ES-I3 (cell line): ENCODE data around the gene GPX2.

ENCODE experiments used
- H3K36me3 ChIP-seq: 2 replicates; pipeline ENCODE4 v1.6.1; 2013; ENCODE audit warnings: mild to moderate bottlenecking, low read length, control low read depth, moderate library complexity; ENCODE audit not compliant: insufficient read depth
- H3K4me1 ChIP-seq: 2 replicates; pipeline ENCODE4 v1.6.1; 2013; ENCODE audit warnings: mild to moderate bottlenecking, control low read depth, low read length; ENCODE audit not compliant: insufficient read depth
- H3K9ac ChIP-seq: 2 replicates; pipeline ENCODE4 v1.6.1; 2013; ENCODE audit warnings: low read depth, mild to moderate bottlenecking, low read length, moderate library complexity
- H3K9me3 ChIP-seq: 2 replicates; pipeline ENCODE4 v1.6.1; 2013; ENCODE audit warnings: mild to moderate bottlenecking, low read length, moderate library complexity; ENCODE audit not compliant: control insufficient read depth, insufficient read depth

The GPX2 gene

GRCh38 chr14:64953310-64953654 lies 10.7 kb upstream of the GPX2 start:
- Histone ChIP-seq H3K9me3 (no peaks in the 10 kb centered on the region), H3K9ac (no peak overlapping the region), H3K4me1 (peaks cover 26% of the 10 kb centered on the region), H3K36me3 (no peaks in the 10 kb centered on the region; the same call in 1 of the 2 replicates)

DNA sequence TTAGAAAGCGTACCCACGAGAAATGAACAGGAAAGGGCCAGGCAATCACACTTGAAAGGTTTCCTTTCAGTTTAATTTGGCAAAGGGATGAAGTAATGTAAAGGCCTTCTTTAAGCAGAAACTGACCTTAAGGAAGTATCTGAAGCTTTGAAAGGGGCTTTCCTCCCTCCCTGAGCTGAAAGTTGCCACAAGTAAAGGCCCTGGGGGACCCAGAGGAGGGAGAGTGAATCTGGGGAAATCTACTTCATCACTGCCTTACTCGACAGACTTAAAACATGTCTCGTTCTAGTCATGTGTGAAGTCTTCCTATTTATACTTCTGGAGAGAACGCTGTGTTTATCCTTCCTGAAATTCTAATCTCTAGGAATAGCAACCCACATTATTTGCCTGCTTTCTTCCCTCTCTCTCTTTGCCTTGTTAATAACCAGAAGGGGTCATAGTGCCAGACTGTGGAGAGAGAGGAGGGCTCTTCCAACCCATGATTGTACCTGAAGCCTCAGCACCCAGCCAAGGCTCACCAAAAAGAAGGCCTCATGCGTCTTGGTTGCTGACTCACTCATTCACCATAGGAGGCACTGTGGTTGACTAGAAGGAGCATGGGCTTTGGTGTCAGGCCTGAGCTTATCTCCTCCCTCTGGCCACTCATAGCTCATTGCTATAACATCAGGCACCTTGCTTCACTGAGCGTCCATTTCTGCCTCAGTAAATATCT lies 10.2 kb upstream of the GPX2 start:
- Histone ChIP-seq H3K9me3 (no peaks in the 10 kb centered on the region), H3K4me1 (peaks cover 26% of the 10 kb centered on the region), H3K9ac (no peak overlapping the region), H3K36me3 (no peaks in the 10 kb centered on the region; the same call in 1 of the 2 replicates)

DNA sequence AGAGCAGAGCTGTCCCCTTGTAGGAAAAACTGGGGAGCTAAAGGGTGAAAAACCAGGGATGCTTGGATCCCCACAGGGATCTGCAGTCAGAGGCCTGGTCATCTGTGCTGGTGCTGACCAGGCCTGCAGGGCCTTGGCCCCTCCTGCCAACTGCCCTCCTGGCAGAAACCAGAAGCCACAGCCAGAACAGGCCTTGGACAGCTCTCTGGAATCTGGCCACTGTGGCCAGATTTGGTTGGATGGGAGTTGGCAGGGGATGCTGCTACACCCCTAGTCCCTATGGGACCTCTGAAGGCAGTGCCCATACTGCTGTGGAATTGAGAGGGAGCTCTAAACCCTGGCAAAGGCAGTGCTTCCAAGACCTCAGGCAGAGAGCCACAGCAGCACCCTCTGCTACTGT lies 9.2 kb upstream of the GPX2 start:
- no peaks in the 10 kb centered on the region; the same call in 1 of the 2 replicates for H3K36me3 ChIP-seq
- H3K4me1 ChIP-seq: peaks cover 20% of the 10 kb centered on the region
- H3K9me3 ChIP-seq: no peaks in the 10 kb centered on the region
- no peak overlapping the region for H3K9ac ChIP-seq

GRCh38 chr14:64951291-64951690 lies 8.7 kb upstream of the GPX2 start:
- no peak overlapping the region for H3K9ac ChIP-seq
- peaks cover 16% of the 10 kb centered on the region for H3K4me1 ChIP-seq
- H3K9me3 ChIP-seq: no peaks in the 10 kb centered on the region
- H3K36me3 ChIP-seq: no peaks in the 10 kb centered on the region; the same call in 1 of the 2 replicates

GRCh38 chr14:64950889-64951288 lies 8.3 kb upstream of the GPX2 start:
- Histone ChIP-seq H3K9ac (no peak overlapping the region), H3K4me1 (peaks cover 12% of the 10 kb centered on the region), H3K36me3 (no peaks in the 10 kb centered on the region; the same call in 1 of the 2 replicates), H3K9me3 (no peaks in the 10 kb centered on the region)

GRCh38 chr14:64948612-64949210 lies 6.2 kb upstream of the GPX2 start:
- Histone ChIP-seq H3K4me1 (peaks cover 8% of the 10 kb centered on the region; the same call in 1 of the 2 replicates), H3K36me3 (peaks cover 2% of the 10 kb centered on the region; the same call in 1 of the 2 replicates), H3K9ac (no peak overlapping the region), H3K9me3 (no peaks in the 10 kb centered on the region)

GRCh38 chr14:64947710-64948611 lies 5.4 kb upstream of the GPX2 start:
- peaks cover 7% of the 10 kb centered on the region; the same call in 1 of the 2 replicates for H3K4me1 ChIP-seq
- H3K9ac ChIP-seq: no peak overlapping the region
- no peaks in the 10 kb centered on the region for H3K9me3 ChIP-seq
- peaks cover 2% of the 10 kb centered on the region; the same call in 1 of the 2 replicates for H3K36me3 ChIP-seq

GRCh38 chr14:64946310-64947045 lies 3.9 kb upstream of the GPX2 start:
- peaks cover 2% of the 10 kb centered on the region; the same call in 1 of the 2 replicates for H3K36me3 ChIP-seq
- peaks cover 15% of the 10 kb centered on the region; the same call in 1 of the 2 replicates for H3K4me1 ChIP-seq
- H3K9ac ChIP-seq: no peak overlapping the region
- no peaks in the 10 kb centered on the region for H3K9me3 ChIP-seq

GRCh38 chr14:64945431-64946178 lies 3.1 kb upstream of the GPX2 start:
- H3K36me3 ChIP-seq: peaks cover 2% of the 10 kb centered on the region; the same call in 1 of the 2 replicates
- peaks cover 15% of the 10 kb centered on the region; the same call in 1 of the 2 replicates for H3K4me1 ChIP-seq
- H3K9me3 ChIP-seq: no peaks in the 10 kb centered on the region
- H3K9ac ChIP-seq: no peak overlapping the region

DNA sequence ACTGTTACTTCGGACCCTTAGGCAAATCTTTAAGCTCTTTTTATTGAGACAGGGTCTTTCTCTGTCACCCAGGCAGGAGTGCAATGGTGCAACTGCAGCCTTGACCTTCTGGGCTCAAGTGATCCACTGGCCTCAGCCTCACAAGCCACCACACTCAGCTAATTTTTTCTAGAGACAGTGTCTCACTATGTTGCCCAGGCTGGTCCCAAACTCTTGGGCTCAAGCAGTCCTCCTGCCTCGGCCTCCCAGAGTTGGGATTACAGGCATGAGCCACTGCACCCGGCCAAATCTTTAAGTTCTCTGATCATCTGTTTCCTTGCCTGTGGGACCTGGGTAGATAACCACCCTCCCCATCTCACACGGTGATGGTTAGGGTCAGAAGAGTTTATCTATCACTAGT lies 2.3 kb upstream of the GPX2 start:
- H3K9me3 ChIP-seq: no peaks in the 10 kb centered on the region
- peaks cover 15% of the 10 kb centered on the region; the same call in 1 of the 2 replicates for H3K4me1 ChIP-seq
- no peak overlapping the region for H3K9ac ChIP-seq
- H3K36me3 ChIP-seq: peaks cover 2% of the 10 kb centered on the region; the same call in 1 of the 2 replicates

- Histone ChIP-seq H3K9me3 (no peaks in the 10 kb centered on the region), H3K4me1 (peaks cover 15% of the 10 kb centered on the region; the same call in 1 of the 2 replicates), H3K9ac (no peak overlapping the region), H3K36me3 (peaks cover 2% of the 10 kb centered on the region; the same call in 1 of the 2 replicates)
Observed at GRCh38 chr14:64944041-64944440, 1.5 kb upstream of the GPX2 start.

DNA sequence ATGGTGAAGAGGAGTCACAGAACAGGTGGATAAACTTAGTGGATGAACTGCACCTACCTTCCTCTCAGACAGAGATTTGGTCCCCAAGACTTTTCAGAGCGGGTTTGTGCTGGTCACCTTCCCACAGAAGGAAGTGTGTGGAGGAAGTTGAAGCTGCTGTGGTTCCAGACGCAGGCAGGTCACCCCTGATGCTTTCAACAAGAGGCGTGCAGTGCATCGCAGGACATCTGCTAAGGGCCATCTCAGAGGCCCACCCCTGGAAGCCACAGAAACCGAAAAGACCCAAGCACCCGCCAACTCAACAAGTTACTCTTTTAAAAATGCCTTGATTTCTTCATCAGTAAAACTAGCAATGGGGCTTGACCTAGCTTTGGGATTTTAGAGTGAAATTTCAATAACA lies 1.0 kb upstream of the GPX2 start:
- H3K9ac ChIP-seq: no peak overlapping the region
- peaks cover 2% of the 10 kb centered on the region; the same call in 1 of the 2 replicates for H3K36me3 ChIP-seq
- H3K4me1 ChIP-seq: peaks cover 15% of the 10 kb centered on the region; the same call in 1 of the 2 replicates
- H3K9me3 ChIP-seq: no peaks in the 10 kb centered on the region

GRCh38 chr14:64940336-64940910 lies 2.1 kb downstream of the GPX2 start:
- H3K9ac ChIP-seq: no peak overlapping the region
- H3K9me3 ChIP-seq: no peaks in the 10 kb centered on the region
- H3K4me1 ChIP-seq: peaks cover 15% of the 10 kb centered on the region; the same call in 1 of the 2 replicates
- no peaks in the 10 kb centered on the region for H3K36me3 ChIP-seq
